ENCODE measurements around the gene CNOT4.

DNA sequence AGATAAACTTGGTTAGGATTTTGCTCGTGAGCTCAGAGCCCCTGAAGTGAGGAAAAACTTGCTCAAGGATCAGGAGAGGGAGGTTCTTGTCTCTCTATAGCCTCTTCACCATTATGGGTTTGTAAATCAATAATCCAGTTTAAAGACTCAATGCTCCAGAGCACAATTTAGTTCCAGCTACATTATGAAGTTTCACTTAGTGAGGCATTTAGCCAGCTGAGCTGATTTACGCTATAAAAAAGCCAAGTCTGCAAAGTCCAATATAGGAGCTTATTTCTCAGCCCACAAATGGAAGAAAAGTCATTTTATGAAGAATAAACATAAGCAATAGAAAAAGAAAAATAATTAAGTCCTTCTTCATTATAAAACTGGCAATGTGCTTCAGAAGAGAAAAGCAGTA lies 145.7 kb downstream of the CNOT4 start:
- TF ChIP-seq, protein P1, sequence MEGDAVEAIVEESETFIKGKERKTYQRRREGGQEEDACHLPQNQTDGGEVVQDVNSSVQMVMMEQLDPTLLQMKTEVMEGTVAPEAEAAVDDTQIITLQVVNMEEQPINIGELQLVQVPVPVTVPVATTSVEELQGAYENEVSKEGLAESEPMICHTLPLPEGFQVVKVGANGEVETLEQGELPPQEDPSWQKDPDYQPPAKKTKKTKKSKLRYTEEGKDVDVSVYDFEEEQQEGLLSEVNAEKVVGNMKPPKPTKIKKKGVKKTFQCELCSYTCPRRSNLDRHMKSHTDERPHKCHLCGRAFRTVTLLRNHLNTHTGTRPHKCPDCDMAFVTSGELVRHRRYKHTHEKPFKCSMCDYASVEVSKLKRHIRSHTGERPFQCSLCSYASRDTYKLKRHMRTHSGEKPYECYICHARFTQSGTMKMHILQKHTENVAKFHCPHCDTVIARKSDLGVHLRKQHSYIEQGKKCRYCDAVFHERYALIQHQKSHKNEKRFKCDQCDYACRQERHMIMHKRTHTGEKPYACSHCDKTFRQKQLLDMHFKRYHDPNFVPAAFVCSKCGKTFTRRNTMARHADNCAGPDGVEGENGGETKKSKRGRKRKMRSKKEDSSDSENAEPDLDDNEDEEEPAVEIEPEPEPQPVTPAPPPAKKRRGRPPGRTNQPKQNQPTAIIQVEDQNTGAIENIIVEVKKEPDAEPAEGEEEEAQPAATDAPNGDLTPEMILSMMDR (IDR thresholded peaks at IDR 0.05): no peak
- no peak for TF ChIP-seq POLR2A (IDR thresholded peaks at IDR 0.05)
